CD4-positive, alpha-beta T cell treated with Interleukin-15 for 4 hours (primary cell): ENCODE results near the gene DISC1.
"Not testable (repeated sequence)": the region's sequence is repeated elsewhere in the genome, so short reads cannot be mapped to it uniquely, and the experiment has no call there.

Experiments
- DNase-seq: peaks from one replicate; pipeline ENCODE4 v3.0.0-alpha.2; 2020; ENCODE audit warnings: low spot score

DISC1 gene

DNA sequence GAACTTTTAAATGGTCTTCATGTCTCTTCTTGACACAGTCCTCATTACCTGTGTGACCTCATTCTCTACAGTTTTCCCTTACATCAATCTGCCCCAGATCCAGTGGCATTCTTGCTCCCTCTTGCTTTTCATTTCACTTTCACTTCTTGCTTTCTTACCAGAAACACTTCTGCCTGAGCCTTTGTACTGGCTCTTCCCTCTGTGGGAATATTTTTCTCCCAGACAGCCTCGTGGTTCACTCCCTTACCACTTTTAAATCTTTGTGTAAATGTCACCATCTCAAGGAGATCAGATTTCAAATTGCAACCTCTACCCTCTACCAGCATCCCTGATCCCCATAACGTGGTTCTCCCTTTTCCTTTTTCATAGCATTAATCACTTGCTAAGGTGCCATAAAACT, 73.2 kb downstream of the DISC1 start:
- no peak for DNase-seq

DNA sequence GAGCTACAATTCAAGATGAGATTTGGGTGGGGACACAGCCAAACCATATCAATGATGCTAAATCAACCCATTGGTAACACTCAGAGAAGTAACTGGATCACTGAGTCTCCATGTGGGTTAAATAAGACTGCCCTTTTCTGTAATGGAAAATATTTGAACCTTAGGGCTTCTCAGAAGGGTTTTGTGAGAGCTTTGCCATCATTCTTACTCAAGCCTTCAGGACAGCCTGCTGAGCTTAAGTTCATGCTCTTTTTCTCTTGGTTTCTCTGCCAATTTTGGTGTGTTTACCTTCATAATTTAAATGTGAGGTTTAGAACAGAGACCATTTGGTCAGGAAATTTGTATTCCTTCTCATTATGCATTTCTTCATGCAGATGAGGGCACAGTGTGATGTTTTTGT, 74.7 kb downstream of the DISC1 start:
- no peak for DNase-seq

- no peak for DNase-seq
Observed at GRCh38 chr1:231702331-231702730, 75.7 kb downstream of the DISC1 start.

DNA sequence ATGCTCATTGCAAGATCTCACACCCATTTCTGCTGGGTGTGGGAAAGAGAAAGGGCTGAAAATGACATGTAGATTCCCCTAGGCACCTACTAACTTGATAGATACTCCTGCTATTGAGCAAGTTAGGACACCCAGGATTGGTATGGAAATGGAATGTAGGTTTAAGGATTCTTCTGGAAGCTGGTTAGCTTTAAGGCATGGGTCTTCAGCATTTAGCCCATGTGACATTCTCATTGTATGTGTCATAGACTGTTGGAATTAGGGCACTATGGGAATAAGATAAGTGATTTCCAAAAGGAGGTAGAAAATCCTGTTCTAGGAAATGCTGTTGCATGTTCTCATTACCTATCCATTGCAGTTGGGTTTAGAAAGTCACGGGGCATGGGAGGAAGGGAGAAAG, 76.2 kb downstream of the DISC1 start:
- DNase-seq = no peak

GRCh38 chr1:231705806-231706760, 79.5 kb downstream of the DISC1 start:
- DNase-seq = no peak

- DNase-seq = no peak
Observed at GRCh38 chr1:231706934-231707333, 80.3 kb downstream of the DISC1 start.

GRCh38 chr1:231707407-231707806, 80.8 kb downstream of the DISC1 start:
- no peak for DNase-seq

GRCh38 chr1:231708394-231708793, 81.8 kb downstream of the DISC1 start:
- no peak for DNase-seq

- no peak for DNase-seq
Observed at GRCh38 chr1:231714440-231714839, 87.8 kb downstream of the DISC1 start.

- no peak for DNase-seq
Observed at GRCh38 chr1:231715816-231716722, 89.5 kb downstream of the DISC1 start.

- DNase-seq = no peak
Observed at GRCh38 chr1:231716879-231717278, 90.3 kb downstream of the DISC1 start.

DNA sequence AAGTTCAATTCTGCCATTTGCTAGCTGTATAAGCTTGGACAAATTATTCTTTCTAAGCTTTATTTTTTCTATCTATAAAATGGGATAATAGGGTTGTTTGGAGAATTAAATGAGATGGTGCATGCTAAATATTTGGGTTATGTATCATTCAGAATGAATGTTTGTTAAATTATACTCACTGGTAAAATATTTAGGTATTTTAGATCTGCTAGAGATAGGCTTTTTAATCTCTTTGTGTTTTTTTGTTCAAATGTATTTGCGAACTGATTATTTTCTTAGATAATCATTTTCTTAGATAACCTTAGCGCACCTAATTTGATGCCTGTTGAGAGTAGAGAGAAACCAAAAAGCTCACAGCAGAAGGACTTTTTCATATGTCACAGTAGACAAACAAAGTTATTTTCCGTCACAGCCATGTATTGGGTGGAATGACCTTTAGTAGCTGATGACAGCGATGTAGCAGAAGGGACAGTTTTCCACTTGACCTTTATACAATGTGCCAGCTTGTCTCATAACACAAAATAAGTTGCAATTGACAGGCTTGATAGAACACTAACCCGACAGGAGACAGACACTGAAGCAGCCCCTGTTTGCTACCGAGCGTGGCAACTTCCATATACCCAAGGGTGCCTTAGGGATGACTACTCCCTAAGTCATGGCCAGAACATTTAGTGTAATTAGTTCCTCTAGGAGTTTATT, 93.0 kb downstream of the DISC1 start:
- no peak for DNase-seq

- no peak for DNase-seq
Observed at GRCh38 chr1:231720652-231721325, 94.2 kb downstream of the DISC1 start.

- DNase-seq = no peak
Observed at GRCh38 chr1:231721436-231721835, 94.8 kb downstream of the DISC1 start.

GRCh38 chr1:231722356-231722755, 95.8 kb downstream of the DISC1 start:
- no peak for DNase-seq

GRCh38 chr1:231723146-231723545, 96.6 kb downstream of the DISC1 start:
- DNase-seq = no peak

GRCh38 chr1:231724041-231724440, 97.5 kb downstream of the DISC1 start:
- DNase-seq = no peak

DNA sequence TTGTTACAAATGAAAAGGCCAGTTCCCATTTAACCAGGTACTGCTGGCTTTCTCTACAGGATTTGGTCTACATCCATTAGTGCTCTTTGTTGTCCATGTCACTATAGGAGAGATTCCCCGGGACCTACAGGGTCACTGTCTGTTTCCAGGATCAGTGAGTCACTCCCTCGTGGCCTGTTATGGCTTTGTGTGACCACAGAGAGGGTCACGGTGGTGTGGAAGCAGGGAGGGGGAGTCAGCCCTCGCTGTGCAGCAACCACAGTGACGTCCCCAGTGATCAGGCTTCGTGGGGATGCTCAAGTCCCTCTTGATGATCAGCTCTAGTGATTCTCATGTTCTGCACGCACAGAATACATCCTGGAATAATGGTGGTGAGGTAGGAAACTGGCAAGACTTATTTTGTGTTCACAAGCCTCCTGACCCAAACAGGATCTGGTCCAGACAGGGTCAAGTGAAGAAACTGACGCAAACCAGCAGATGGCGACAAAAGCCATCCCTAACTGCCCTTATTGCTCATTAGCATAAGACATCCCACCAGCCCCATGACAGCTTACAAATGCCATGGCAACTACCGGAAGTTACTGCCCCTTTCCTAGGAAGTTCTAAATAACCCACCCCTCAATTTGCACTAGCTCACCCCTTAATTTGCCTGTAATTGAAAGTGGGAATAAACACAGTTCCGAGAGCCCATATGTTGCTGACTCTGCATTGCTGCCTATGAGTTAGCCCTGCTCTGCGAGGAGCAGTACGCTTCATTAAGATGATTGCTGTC, 98.5 kb downstream of the DISC1 start:
- DNase-seq = peak; percentile 2

DNA sequence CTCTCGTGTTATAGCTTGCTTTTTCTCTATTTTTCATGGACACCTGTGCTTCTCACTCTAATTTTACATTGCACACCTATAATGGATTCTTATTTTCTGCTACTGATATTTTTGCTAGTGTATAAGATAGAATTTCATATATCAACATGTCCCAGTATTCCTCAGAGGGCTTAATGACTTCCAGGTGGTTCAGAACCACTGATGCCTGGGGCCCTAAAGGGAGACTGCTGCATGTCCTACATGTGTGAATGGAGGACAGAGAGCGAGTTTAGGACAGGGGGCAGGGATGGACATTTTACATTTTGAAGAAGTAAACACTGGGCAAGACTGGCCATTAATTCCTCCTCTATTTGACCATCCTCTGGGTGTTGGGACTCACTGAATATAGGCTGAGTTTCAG, 100.6 kb downstream of the DISC1 start:
- DNase-seq = no peak

- DNase-seq = not testable (repeated sequence)
Observed at GRCh38 chr1:231728987-231729386, 102.4 kb downstream of the DISC1 start.

GRCh38 chr1:231729544-231729943, 103.0 kb downstream of the DISC1 start:
- no peak for DNase-seq
